ENCODE data around the gene LHPP.

LHPP gene

GRCh38 chr10:124447751-124448466 is 13.7 kb upstream of the LHPP start:
- no peak for DNase-seq (ENCODE audit: low spot score)

- no peak for DNase-seq (ENCODE audit: low spot score)
These were observed 12.9 kb upstream of the LHPP start for GRCh38 chr10:124448696-124449169.

GRCh38 chr10:124449170-124450011 is 12.2 kb upstream of the LHPP start:
- no peak for DNase-seq (ENCODE audit: low spot score)

GRCh38 chr10:124450012-124450782 is 11.4 kb upstream of the LHPP start, which contains the start of gene NKX1-2:
TSS of gene NKX1-2 (minus strand) at chr10:124450035. CDS start at chr10:124449943, 92 bp downstream.
- no peak for DNase-seq (ENCODE audit: low spot score)

GRCh38 chr10:124450783-124451057 is 10.9 kb upstream of the LHPP start:
- DNase-seq (ENCODE audit: low spot score) = no peak

GRCh38 chr10:124451276-124451675 is 10.3 kb upstream of the LHPP start:
- no peak for DNase-seq (ENCODE audit: low spot score)

GRCh38 chr10:124453960-124454610 is 7.5 kb upstream of the LHPP start:
- no peak for DNase-seq (ENCODE audit: low spot score)

GRCh38 chr10:124455441-124455840 is 6.2 kb upstream of the LHPP start:
- DNase-seq (ENCODE audit: low spot score) = no peak

- no peak for DNase-seq (ENCODE audit: low spot score)
These were observed 3.1 kb upstream of the LHPP start for GRCh38 chr10:124458473-124458872.

GRCh38 chr10:124458889-124459288 is 2.7 kb upstream of the LHPP start:
- no peak for DNase-seq (ENCODE audit: low spot score)

GRCh38 chr10:124459395-124459794 is 2.2 kb upstream of the LHPP start:
- no peak for DNase-seq (ENCODE audit: low spot score)

GRCh38 chr10:124460144-124460543 is 1.5 kb upstream of the LHPP start:
- no peak for DNase-seq (ENCODE audit: low spot score)

- no peak for DNase-seq (ENCODE audit: low spot score)
These were observed 699 bp downstream of the LHPP start for GRCh38 chr10:124462348-124462695.

- DNase-seq (ENCODE audit: low spot score) = no peak
These were observed 2.7 kb downstream of the LHPP start for GRCh38 chr10:124464028-124464965.

- DNase-seq (ENCODE audit: low spot score) = no peak
These were observed 3.6 kb downstream of the LHPP start for GRCh38 chr10:124465003-124465776.

- DNase-seq (ENCODE audit: low spot score) = no peak
These were observed 4.3 kb downstream of the LHPP start for GRCh38 chr10:124465777-124466488.

- DNase-seq (ENCODE audit: low spot score) = no peak
These were observed 5.5 kb downstream of the LHPP start for GRCh38 chr10:124467165-124467564.

- no peak for DNase-seq (ENCODE audit: low spot score)
These were observed 7.0 kb downstream of the LHPP start for GRCh38 chr10:124468624-124469023.

GRCh38 chr10:124469956-124470484 is 8.4 kb downstream of the LHPP start:
- no peak for DNase-seq (ENCODE audit: low spot score)

All from AG08395 (cell line).